Upper lobe of left lung (tissue), 6 donors: ENCODE data around the gene CD164L2. TPM values are rescaled to one million over a fixed set of nuclear protein-coding genes. Genes with fewer than 3 reads are reported as not detected.

ENCODE experiments used
- ATAC-seq, 2 donors: fragments of 200-7000 bp; cut with Tn5 transposase; one replicate each; pipeline ENCODE4 v1.9.1; 2022; ENCODE audit warnings: mild to moderate bottlenecking in 2 of 2, moderate library complexity in 2 of 2; ENCODE audit not compliant: low FRiP score in 2 of 2
- DNase-seq, 2 donors: peaks; one replicate each; pipeline ENCODE4 v3.0.0-alpha.2; 2019 to 2020
- H3K27ac ChIP-seq, 4 donors: fragments of 200-600 bp; sonication (generic); one replicate each; pipeline ENCODE4 v1.5.1; 2016 to 2019
- H3K27me3 ChIP-seq, 4 donors: fragments of 200-600 bp; sonication (generic); one replicate each; pipeline ENCODE4 v1.5.1; 2017 to 2019
- H3K36me3 ChIP-seq, 4 donors: fragments of 200-600 bp; sonication (generic); one replicate each; pipeline ENCODE4 v1.5.1; 2016 to 2019
- H3K4me1 ChIP-seq, 4 donors: fragments of 200-600 bp; sonication (generic); one replicate each; pipeline ENCODE4 v1.5.1; 2018 to 2019
- H3K4me3 ChIP-seq, 4 donors: fragments of 200-600 bp; sonication (generic); one replicate each; pipeline ENCODE4 v1.5.1; 2017 to 2019; ENCODE audit warnings: mild to moderate bottlenecking in 2 of 4, moderate library complexity in 1 of 4
- H3K9me3 ChIP-seq, 4 donors: fragments of 200-600 bp; sonication (generic); one replicate each; pipeline ENCODE4 v1.5.1; 2018 to 2019
- EP300 ChIP-seq, 4 donors: sonication (generic); formaldehyde crosslinking; IDR thresholded peaks; one replicate each; pipeline ENCODE4 v1.5.1; 2017; ENCODE audit warnings: antibody characterized with exemption in 4 of 4, control low read depth in 2 of 4
- POLR2A ChIP-seq, 4 donors: fragments of 450-650 bp; IDR thresholded peaks; one replicate each; pipeline ENCODE4 v1.5.1; 2016 to 2017; ENCODE audit warnings: antibody characterized with exemption in 4 of 4, mild to moderate bottlenecking in 2 of 4
- POLR2AphosphoS5 ChIP-seq, 2 donors: sonication (generic); formaldehyde crosslinking; IDR thresholded peaks; one replicate each; pipeline ENCODE4 v1.5.1; 2017; ENCODE audit warnings: antibody characterized with exemption in 2 of 2
- WGBS, 2 donors: methylation state at CpG; one replicate each; pipeline ENCODE4 v1.1.5; 2017 to 2018; 5-methylcytosine and 5-hydroxymethylcytosine counted together
- total RNA-seq, 6 donors: library from RNA; depleted of rRNA in 4 of 6; stranded (reverse); fragments of >200 nt in 4 of 6; gene quantifications; one replicate each; pipeline versions ENCODE4 v1.1.0 to v1.2.1, GENCODE V29; 2016 to 2021
- TF ChIP-seq, protein P1 (sequence below), 6 experiments: fragments of 450-650 bp in 4 of 6; fragments of 200-600 bp in 2 of 6; sonication (generic) in 2 of 6; IDR thresholded peaks; one replicate each; pipeline ENCODE4 v1.5.1; 2016 to 2019; ENCODE audit warnings: antibody characterized with exemption in 6 of 6
- donor health status: DM: no; HTN: no; CAD: no; lungs with moderate emphysema.
- donor health status: DM: no; HTN: yes; CAD: no; lungs with severe emphysema.

The CD164L2 gene
- total RNA-seq, 6 donors from 2014 or later, result 2.3 to 12.3 (median 5.5) TPM

DNA sequence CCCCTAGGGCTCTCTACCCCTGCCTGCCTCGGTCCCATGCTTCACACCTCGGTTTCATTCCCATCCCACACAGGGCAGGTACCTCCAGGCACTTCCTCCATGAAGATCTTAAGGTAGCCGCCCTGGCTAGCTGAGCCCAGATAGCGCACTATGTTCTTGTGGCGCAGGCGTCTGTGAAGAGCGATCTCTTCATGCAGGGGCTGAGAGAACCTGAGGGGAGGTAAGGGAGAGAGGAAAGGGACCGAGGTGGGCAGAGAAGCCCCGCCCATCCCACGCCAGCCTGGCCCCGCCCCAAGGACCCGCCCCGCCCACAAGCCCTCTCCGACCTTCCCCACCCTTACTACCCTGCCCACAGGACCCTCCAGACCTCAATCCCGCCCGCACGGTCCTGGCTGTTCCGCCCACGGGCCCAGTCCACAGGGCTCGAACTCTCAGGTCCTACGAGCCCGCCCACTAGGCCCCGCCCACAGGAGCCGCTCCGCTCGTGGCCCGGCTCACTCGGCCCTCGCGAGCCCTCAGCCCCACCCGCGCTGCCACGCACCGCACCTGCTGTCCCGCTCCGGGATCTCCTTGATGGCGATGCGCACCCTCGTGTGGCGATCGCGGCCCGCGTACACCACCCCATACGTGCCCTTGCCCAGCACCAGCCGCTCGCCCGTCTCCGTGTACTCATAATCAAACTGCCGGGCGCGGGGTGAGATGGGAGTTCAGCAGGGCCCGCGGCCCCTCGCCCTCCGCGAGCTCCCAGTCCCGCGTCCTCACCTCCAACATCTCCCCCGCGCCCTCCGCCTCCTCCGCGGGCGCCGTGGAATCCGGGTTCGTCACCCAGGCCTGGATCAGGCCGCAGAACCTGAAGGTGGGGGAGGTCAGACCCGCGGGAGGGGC, 22.7 kb downstream of the CD164L2 start:
- WGBS, 2 donors, result 64 to 70% methylated on average over 58 to 71 of the region's 71 CpGs
- DNase-seq (peak in 1 of 2 donors; percentile 91), ATAC-seq (no peak)
- H3K9me3 ChIP-seq, result no peaks in the 10 kb centered on the region
- TF ChIP-seq, protein P1, sequence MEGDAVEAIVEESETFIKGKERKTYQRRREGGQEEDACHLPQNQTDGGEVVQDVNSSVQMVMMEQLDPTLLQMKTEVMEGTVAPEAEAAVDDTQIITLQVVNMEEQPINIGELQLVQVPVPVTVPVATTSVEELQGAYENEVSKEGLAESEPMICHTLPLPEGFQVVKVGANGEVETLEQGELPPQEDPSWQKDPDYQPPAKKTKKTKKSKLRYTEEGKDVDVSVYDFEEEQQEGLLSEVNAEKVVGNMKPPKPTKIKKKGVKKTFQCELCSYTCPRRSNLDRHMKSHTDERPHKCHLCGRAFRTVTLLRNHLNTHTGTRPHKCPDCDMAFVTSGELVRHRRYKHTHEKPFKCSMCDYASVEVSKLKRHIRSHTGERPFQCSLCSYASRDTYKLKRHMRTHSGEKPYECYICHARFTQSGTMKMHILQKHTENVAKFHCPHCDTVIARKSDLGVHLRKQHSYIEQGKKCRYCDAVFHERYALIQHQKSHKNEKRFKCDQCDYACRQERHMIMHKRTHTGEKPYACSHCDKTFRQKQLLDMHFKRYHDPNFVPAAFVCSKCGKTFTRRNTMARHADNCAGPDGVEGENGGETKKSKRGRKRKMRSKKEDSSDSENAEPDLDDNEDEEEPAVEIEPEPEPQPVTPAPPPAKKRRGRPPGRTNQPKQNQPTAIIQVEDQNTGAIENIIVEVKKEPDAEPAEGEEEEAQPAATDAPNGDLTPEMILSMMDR (IDR thresholded peaks at IDR 0.05), result no peak
- TF ChIP-seq EP300 (IDR thresholded peaks at IDR 0.05) (no peak), POLR2AphosphoS5 (IDR thresholded peaks at IDR 0.05) (no peak), POLR2A (IDR thresholded peaks at IDR 0.05) (peak in 1 of 4 donors; percentile 5)
- peaks cover 37 to 97% (median 89%) of the 10 kb centered on the region in 4 donors for H3K36me3 ChIP-seq
- H3K4me3 ChIP-seq, result peak overlapping the region in 3 of 4 donors; percentile 11 to 42 (median 36)
- H3K27me3 ChIP-seq, result no peaks in the 10 kb centered on the region
- peak overlapping the region in 1 of 4 donors; percentile 3 for H3K27ac ChIP-seq
- peaks cover 19 to 39% (median 36%) of the 10 kb centered on the region in 4 donors for H3K4me1 ChIP-seq

DNA sequence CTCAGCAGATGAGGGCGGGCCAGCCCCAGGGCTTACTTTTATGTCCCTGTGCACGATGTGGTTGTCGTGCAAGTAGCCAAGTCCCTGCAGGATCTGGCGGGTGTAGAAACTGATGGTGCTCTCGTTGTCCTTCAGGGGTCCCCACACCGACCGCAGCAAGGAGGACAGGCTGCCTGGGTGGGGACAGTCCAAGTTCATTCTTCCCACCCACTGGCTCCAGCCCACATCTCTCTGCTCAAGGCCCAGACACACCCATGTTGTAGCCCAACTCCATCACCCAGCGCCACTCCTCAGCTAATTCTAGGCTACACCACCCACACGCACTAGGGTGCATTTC, 23.3 kb downstream of the CD164L2 start:
- no peaks in the 10 kb centered on the region for H3K27me3 ChIP-seq
- TF ChIP-seq EP300 (IDR thresholded peaks at IDR 0.05), result no peak
- TF ChIP-seq POLR2A (IDR thresholded peaks at IDR 0.05), result no peak
- TF ChIP-seq, protein P1 (IDR thresholded peaks at IDR 0.05), result no peak
- TF ChIP-seq POLR2AphosphoS5 (IDR thresholded peaks at IDR 0.05), result no peak
- peak overlapping the region in 1 of 4 donors; percentile 42 for H3K4me3 ChIP-seq
- no peak overlapping the region for H3K27ac ChIP-seq
- H3K36me3 ChIP-seq, result peaks cover 41 to 100% (median 95%) of the 10 kb centered on the region in 4 donors
- no peaks in the 10 kb centered on the region for H3K9me3 ChIP-seq
- DNase-seq (no peak), ATAC-seq (no peak)
- 74 to 82% methylated on average over 6 to 9 of the region's 9 CpGs for WGBS, 2 donors
- H3K4me1 ChIP-seq, result peaks cover 14 to 35% (median 30%) of the 10 kb centered on the region in 4 donors

DNA sequence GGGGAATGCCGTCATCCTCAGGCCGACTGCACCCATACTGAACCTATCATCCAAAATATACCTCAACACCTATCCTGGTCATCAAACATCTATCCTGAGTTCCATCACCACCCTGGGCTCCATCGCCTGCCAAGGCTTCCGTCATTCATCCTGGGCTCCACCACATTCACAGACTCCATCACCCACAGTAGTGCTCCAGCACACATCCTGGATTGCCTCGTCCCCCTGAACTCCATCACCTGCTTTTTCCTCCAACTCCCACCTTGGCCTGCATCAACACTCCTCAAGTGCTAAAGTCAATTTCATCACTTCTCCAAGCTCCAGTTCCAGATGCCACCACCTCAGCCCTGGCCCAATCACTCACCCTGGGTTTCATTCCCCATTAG, 24.2 kb downstream of the CD164L2 start:
- Histone ChIP-seq H3K4me3 (no peak overlapping the region), H3K9me3 (no peaks in the 10 kb centered on the region), H3K27me3 (no peaks in the 10 kb centered on the region), H3K4me1 (peaks cover 6 to 26% (median 22%) of the 10 kb centered on the region in 4 donors), H3K36me3 (peaks cover 38 to 100% (median 97%) of the 10 kb centered on the region in 4 donors), H3K27ac (no peak overlapping the region)
- TF ChIP-seq, protein P1 (IDR thresholded peaks at IDR 0.05), result no peak
- TF ChIP-seq EP300 (IDR thresholded peaks at IDR 0.05), result no peak
- TF ChIP-seq POLR2AphosphoS5 (IDR thresholded peaks at IDR 0.05), result no peak
- DNase-seq (no peak), ATAC-seq (no peak)
- 93 to 98% methylated on average over 5 of the region's 5 CpGs for WGBS, 2 donors

DNA sequence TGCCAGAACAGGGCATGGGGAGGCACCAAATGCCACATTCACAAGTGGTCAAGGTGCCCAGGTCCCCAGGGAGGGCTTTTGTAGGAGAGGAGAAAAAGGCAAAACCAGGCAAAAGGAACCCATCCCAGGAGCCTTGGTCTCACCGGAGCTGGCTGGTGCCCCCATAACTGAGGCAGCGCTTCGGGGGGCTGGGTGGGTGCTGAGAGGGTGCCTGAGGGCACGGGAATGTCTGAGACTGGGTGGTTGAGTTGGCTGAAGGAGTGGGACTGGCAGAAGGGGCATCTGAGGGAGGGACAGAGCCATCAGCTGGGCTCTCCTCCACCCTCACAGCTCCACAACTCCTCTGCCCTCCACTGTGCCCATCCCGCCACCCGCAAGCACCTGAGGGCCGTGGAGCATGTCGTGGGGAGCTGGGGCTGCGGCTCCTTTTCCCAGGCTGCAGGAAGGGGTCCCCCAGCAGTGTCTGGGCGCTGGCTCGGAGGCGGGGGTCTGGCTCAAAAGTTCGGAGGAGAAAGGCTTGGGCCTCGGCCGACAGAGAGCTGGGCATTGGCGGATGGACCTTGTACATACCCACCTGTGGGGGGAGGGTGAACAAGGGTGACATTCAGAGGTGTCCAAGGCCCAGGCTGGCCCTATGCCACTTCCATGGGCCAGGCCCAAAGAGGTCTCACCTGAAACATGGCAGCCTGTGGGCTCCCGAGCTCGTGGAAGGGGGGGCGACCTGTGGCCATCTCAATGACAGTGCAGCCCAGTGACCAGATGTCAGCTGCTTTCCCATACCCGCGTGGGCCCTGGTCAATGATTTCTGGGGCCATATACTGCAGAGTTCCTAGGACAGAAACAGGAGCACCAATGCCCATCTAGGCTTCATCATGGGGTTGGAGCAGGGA, 24.9 kb downstream of the CD164L2 start:
- 93 to 97% methylated on average over 16 to 21 of the region's 21 CpGs for WGBS, 2 donors
- no peaks in the 10 kb centered on the region for H3K27me3 ChIP-seq
- peak overlapping the region in 1 of 4 donors; percentile 14 for H3K27ac ChIP-seq
- H3K4me3 ChIP-seq, result no peak overlapping the region
- no peak for TF ChIP-seq EP300 (IDR thresholded peaks at IDR 0.05)
- no peak for TF ChIP-seq POLR2AphosphoS5 (IDR thresholded peaks at IDR 0.05)
- TF ChIP-seq POLR2A (IDR thresholded peaks at IDR 0.05), result no peak
- TF ChIP-seq, protein P1 (IDR thresholded peaks at IDR 0.05), result no peak
- ATAC-seq, result no peak
- H3K36me3 ChIP-seq, result peaks cover 36 to 100% (median 97%) of the 10 kb centered on the region in 4 donors
- H3K4me1 ChIP-seq, result peaks cover 5 to 22% (median 21%) of the 10 kb centered on the region in 4 donors
- no peak for DNase-seq
- H3K9me3 ChIP-seq, result no peaks in the 10 kb centered on the region
